GM12878 (cell line): ENCODE measurements around the gene PIGX. TPM values are rescaled to one million over a fixed set of nuclear protein-coding genes. Genes with fewer than 3 reads are reported as not detected.
A peak's percentile ranks its signal among the peaks of the same experiment; 100 is the strongest.

Experiments
- ATAC-seq: fragments of 200-7000 bp; cut with Tn5 transposase; 3 replicates; pipeline ENCODE4 v1.9.1; 2020; ENCODE audit warnings: mild to moderate bottlenecking, moderate library complexity
- BruUV-seq: library from RNA; stranded (reverse); fragments of 400-500 nt; replicated peaks from 2 replicates; lab custom pipeline; 2021; lab: Mats Ljungman, UMichigan
- CTCF ChIA-PET: fragments of 300-600 bp; sonication (Branson Sonifier 250); formaldehyde crosslinking; extraction: SDS; loops from one replicate; lab custom pipeline; 2021; ENCODE audit warnings: inconsistent platforms; lab: Yijun Ruan, JAX
- POLR2A ChIA-PET: fragments of 350-600 bp; formaldehyde crosslinking; extraction: SDS; loops from one replicate; lab custom pipeline; 2021; ENCODE audit warnings: inconsistent platforms; lab: Charles Lee
- RAD21 ChIA-PET: fragments of 300-600 bp; sonication (Branson Sonifier 250); formaldehyde crosslinking; loops from one replicate; lab custom pipeline; 2023; ENCODE audit warnings: antibody characterized with exemption; ENCODE audit not compliant: unreplicated experiment; lab: Charles Lee
- SMC1A ChIA-PET: fragments of 300-600 bp; sonication (Branson Sonifier 250); formaldehyde crosslinking; loops from one replicate; lab custom pipeline; 2023; ENCODE audit not compliant: unreplicated experiment, uncharacterized antibody; lab: Charles Lee
- DNase-seq: peaks from one replicate; pipeline ENCODE4 v3.0.0-alpha.2; 2011; ENCODE audit warnings: low read depth, low spot score
- FAIRE-seq: peaks from 3 replicates; lab custom pipeline; 2011; peaks lifted over from hg19 to GRCh38; lab: Jason Lieb, UNC
- H2AFZ ChIP-seq: 2 replicates; pipeline ENCODE4 v1.6.0; 2011; ENCODE audit warnings: low read depth, low read length, control low read depth; ENCODE audit not compliant: control insufficient read depth
- H3K27ac ChIP-seq: 2 replicates; pipeline ENCODE4 v1.5.1; 2011; ENCODE audit warnings: control low read depth; ENCODE audit not compliant: control insufficient read depth, insufficient read depth
- H3K27me3 ChIP-seq, 2 experiments: replicated peaks in 1 of 2; 2 replicates each; pipeline versions ENCODE4 v1.6.0 to v1.6.1; 2011; ENCODE audit warnings: low read length in 1 of 2; ENCODE audit not compliant: control insufficient read depth in 2 of 2, insufficient read depth in 2 of 2
- H3K36me3 ChIP-seq, 2 experiments: 2 replicates each; pipeline ENCODE4 v1.5.1; 2011; ENCODE audit warnings: low read length in 1 of 2; ENCODE audit not compliant: control insufficient read depth in 2 of 2, insufficient read depth in 2 of 2
- H3K4me1 ChIP-seq: 2 replicates; pipeline ENCODE4 v1.6.1; 2011; ENCODE audit warnings: mild to moderate bottlenecking, low read length, moderate library complexity, mixed read lengths; ENCODE audit not compliant: control insufficient read depth, insufficient read depth
- H3K4me2 ChIP-seq: 2 replicates; pipeline ENCODE4 v1.6.0; 2011; ENCODE audit warnings: control low read depth; ENCODE audit not compliant: control insufficient read depth, insufficient read depth
- H3K4me3 ChIP-seq: fragments of 200-600 bp; sonication (generic); 2 replicates; pipeline ENCODE4 v1.5.1; 2016
- H3K79me2 ChIP-seq: 2 replicates; pipeline ENCODE4 v1.6.0; 2011; ENCODE audit warnings: low read length; ENCODE audit not compliant: control insufficient read depth, insufficient read depth
- H3K9ac ChIP-seq: 2 replicates; pipeline ENCODE4 v1.8.0; 2011; ENCODE audit warnings: low read length, control low read depth, mixed read lengths; ENCODE audit not compliant: control insufficient read depth, insufficient read depth
- H3K9me3 ChIP-seq: replicated peaks from 3 replicates; pipeline ENCODE4 v1.5.1; 2011; ENCODE audit warnings: mild to moderate bottlenecking, low read length; ENCODE audit not compliant: control insufficient read depth, insufficient read depth
- H4K20me1 ChIP-seq: 2 replicates; pipeline ENCODE4 v1.6.0; 2011; ENCODE audit not compliant: control insufficient read depth, insufficient read depth
- ASH2L ChIP-seq: fragments of 300-600, 200-600 bp; sonication (generic); IDR thresholded peaks from 2 replicates; pipeline ENCODE4 v1.6.1; 2017; ENCODE audit warnings: low read depth, mild to moderate bottlenecking, borderline replicate concordance
- EGR1 ChIP-seq, 2 experiments: IDR thresholded peaks; 1 replicate in 1 of 2; 2 replicates in 1 of 2; pipeline ENCODE4 v1.6.1; 2011 to 2012; ENCODE audit warnings: low read depth in 2 of 2, low read length in 2 of 2, borderline replicate concordance in 1 of 2, mild to moderate bottlenecking in 1 of 2, moderate library complexity in 1 of 2
- EP300 ChIP-seq, 2 experiments: fragments of 150-350 bp in 1 of 2; IDR thresholded peaks; 2 replicates each; pipeline ENCODE4 v1.6.1; 2011 to 2012; ENCODE audit warnings: low read depth in 2 of 2, low read length in 2 of 2, borderline replicate concordance in 1 of 2, improper control_type of control experiment in 1 of 2, inconsistent platforms in 1 of 2; ENCODE audit not compliant: control insufficient read depth in 1 of 2
- IKZF2 ChIP-seq, 2 experiments: fragments of 450-650 bp; IDR thresholded peaks; 2 replicates each; pipeline ENCODE4 v1.6.1; 2017; ENCODE audit warnings: mild to moderate bottlenecking in 2 of 2, moderate library complexity in 2 of 2
- MEF2A ChIP-seq: IDR thresholded peaks from 2 replicates; pipeline ENCODE4 v1.6.1; 2011; ENCODE audit warnings: low read depth, mild to moderate bottlenecking, low read length, moderate library complexity; ENCODE audit not compliant: insufficient read depth
- NR2C1 ChIP-seq: fragments of 450-650 bp; IDR thresholded peaks from 2 replicates; pipeline ENCODE4 v1.6.1; 2017; ENCODE audit warnings: antibody characterized with exemption, mild to moderate bottlenecking, moderate library complexity
- POLR2AphosphoS2 ChIP-seq: IDR thresholded peaks from 2 replicates; pipeline ENCODE4 v1.6.1; 2011; ENCODE audit warnings: low read depth, mild to moderate bottlenecking, low read length, improper control_type of control experiment, moderate library complexity
- YBX1 ChIP-seq: fragments of 450-650 bp; IDR thresholded peaks from 2 replicates; pipeline ENCODE4 v1.6.1; 2016; ENCODE audit warnings: antibody characterized with exemption
- ZNF384 ChIP-seq: IDR thresholded peaks from 2 replicates; pipeline ENCODE4 v1.6.1; 2012; ENCODE audit warnings: low read depth, mild to moderate bottlenecking, low read length, improper control_type of control experiment, borderline replicate concordance
- WGBS: methylation state at CpG from one replicate; pipeline ENCODE4 v1.1.6; 2016; ENCODE audit warnings: low lambda C conversion rate; ENCODE audit not compliant: insufficient replicate concordance, insufficient coverage; ENCODE audit errors: missing lambda C conversion rate; 5-methylcytosine and 5-hydroxymethylcytosine counted together
- in situ Hi-C: fragments of 300-500 bp; cut with MboI; formaldehyde crosslinking; loops from 9 replicates; pipeline ENCODE4 v1.14.3; 2018; ENCODE audit warnings: mixed read lengths
- intact Hi-C: fragments of 100-400 bp; cut with micrococcal nuclease; formaldehyde crosslinking; loops from one replicate; pipeline ENCODE4 v1.14.2; 2022; ENCODE audit not compliant: unreplicated experiment
- polyA plus RNA-seq, 11 experiments: library from polyadenylated mRNA; depleted of rRNA in 4 of 11; unstranded in 6 of 11; stranded (reverse) in 5 of 11; fragments of >200 nt; fragmentation: Nextera tagmentation in 4 of 11; fragmentation: Illumina TruSeq in 1 of 11; extraction: Ambion mirVana in 4 of 11; extraction: Trizol in 1 of 11; gene quantifications; 1 replicate in 1 of 11; 2 replicates in 10 of 11; pipeline versions ENCODE4 v1.2.1 to v1.2.3, GENCODE V29; 2011 to 2016; ENCODE audit warnings: inconsistent platforms in 2 of 11, missing spikeins in 2 of 11, low read depth in 1 of 11
- total RNA-seq, 4 experiments: library from RNA; depleted of rRNA in 3 of 4; stranded (reverse); fragments of >200 nt in 3 of 4; fragmentation: Illumina TruSeq in 1 of 4; extraction: Trizol in 1 of 4; gene quantifications; 2 replicates each; pipeline versions ENCODE4 v1.2.1 to v1.2.3, GENCODE V29; 2013 to 2021
- TF ChIP-seq, protein P1 (sequence below): fragments of 450-650 bp; IDR thresholded peaks from 2 replicates; pipeline ENCODE4 v1.6.1; 2016; ENCODE audit warnings: mild to moderate bottlenecking
- TF ChIP-seq, protein P2 (sequence below): fragments of 150-350 bp; IDR thresholded peaks from 2 replicates; pipeline ENCODE4 v1.6.1; 2014; ENCODE audit warnings: mild to moderate bottlenecking, low read depth, low read length

The PIGX gene
- total and polyA plus RNA-seq, 10 of the 15 experiments (the other 5 are each of a cell fraction or from before 2014, with no cell fraction given) = 3.8 to 40.0 (median 22.3) TPM

DNA sequence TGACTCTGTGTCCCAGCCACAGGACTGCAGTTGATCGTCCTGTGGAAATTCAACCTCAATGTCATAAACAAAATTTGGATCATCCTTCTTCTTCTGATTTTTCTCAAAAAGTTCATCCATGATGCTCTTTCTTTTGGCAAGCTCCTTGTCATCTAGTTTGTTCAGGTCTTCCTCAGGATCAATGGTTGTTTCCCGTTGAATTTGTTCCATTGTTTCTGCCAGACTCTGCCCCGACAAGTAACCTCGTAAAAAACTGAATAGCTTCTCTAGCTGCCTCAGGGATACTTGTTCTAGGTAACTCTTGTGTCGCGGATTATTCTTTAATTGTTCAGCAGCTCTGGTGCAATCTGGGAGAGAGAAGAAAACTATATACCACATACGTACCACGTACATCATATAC lies 4.6 kb upstream of the PIGX start:
- TF ChIP-seq, protein P1, sequence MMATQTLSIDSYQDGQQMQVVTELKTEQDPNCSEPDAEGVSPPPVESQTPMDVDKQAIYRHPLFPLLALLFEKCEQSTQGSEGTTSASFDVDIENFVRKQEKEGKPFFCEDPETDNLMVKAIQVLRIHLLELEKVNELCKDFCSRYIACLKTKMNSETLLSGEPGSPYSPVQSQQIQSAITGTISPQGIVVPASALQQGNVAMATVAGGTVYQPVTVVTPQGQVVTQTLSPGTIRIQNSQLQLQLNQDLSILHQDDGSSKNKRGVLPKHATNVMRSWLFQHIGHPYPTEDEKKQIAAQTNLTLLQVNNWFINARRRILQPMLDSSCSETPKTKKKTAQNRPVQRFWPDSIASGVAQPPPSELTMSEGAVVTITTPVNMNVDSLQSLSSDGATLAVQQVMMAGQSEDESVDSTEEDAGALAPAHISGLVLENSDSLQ = no peak
- no peak for TF ChIP-seq EP300 (IDR thresholded peaks at IDR 0.05; ENCODE audit: borderline replicate concordance in 1 of 2, control insufficient read depth in 1 of 2, low read depth in 2 of 2, low read length in 2 of 2)
- TF ChIP-seq, all 136 proteins: peak for 0
- intact Hi-C loops = no loop called here
- Histone ChIP-seq H3K9ac (no peak overlapping the region), H2AFZ (no peak overlapping the region), H3K4me2 (no peak overlapping the region), H3K79me2 (peaks cover 1% of the 10 kb centered on the region), H3K27me3 (no peaks in the 10 kb centered on the region), H3K9me3 (no peaks in the 10 kb centered on the region), H3K27ac (no peak overlapping the region), H4K20me1 (no peaks in the 10 kb centered on the region), H3K4me3 (no peak overlapping the region), H3K36me3 (no peaks in the 10 kb centered on the region; a peak in 1 of 4 replicates), H3K4me1 (no peaks in the 10 kb centered on the region)
- FAIRE-seq (peak; percentile 27), ATAC-seq (no peak), DNase-seq (no peak)
- no TSS peak for BruUV-seq
- ChIA-PET RAD21 (interaction anchor here (0.6 to 1.7 kb wide), 3 partner anchors 20 to 35 kb away, joined by 3 to 5 read pairs (median 4); no protein-coding TSS in a partner anchor), CTCF (interaction anchor here (0.9 to 1.5 kb wide), 5 partner anchors 12 to 634 kb away, joined by 3 to 5 read pairs (median 3); no protein-coding TSS in a partner anchor), POLR2A (interaction anchor here (0.8 kb wide), 1 partner anchor 8 kb away, joined by 4 read pairs; no protein-coding TSS in a partner anchor), SMC1A (interaction anchor here (0.7 to 1.9 kb wide), 4 partner anchors 10 to 841 kb away, joined by 3 to 5 read pairs (median 4); no protein-coding TSS in a partner anchor)
- in situ Hi-C loops = no loop called here
- 95% methylated on average over 8 of the region's 8 CpGs for WGBS

DNA sequence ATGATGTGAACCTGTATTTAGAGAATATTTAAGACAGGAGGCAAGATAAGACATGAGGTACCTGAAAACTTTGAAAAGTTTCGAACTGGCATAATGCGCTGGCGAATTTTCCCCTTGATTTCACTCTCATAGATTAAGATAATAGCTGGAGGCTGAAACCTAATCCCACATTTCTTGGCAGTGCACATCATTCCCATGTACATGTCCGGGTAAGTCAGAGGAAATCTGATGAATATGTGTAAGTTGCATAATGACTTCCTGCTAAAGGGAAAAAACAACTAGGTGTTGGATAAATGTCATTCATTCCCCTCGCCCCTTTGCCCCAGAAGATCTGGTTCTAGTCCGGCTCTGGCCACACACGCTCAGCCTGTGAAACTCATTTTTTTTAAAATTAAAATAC lies 3.7 kb upstream of the PIGX start:
- intact Hi-C loops (no loop called here), in situ Hi-C loops (no loop called here)
- DNase-seq = no peak
- H4K20me1 ChIP-seq = no peaks in the 10 kb centered on the region
- BruUV-seq = no TSS peak
- no peaks in the 10 kb centered on the region for H3K27me3 ChIP-seq
- ATAC-seq = no peak
- ChIA-PET CTCF (interaction anchor here (1.3 to 1.5 kb wide), 3 partner anchors 11 to 270 kb away, joined by 3 to 5 read pairs (median 3); no protein-coding TSS in a partner anchor), SMC1A (interaction anchor here (0.8 to 1.9 kb wide), 5 partner anchors 9 to 24 kb away, joined by 3 to 5 read pairs (median 3); no protein-coding TSS in a partner anchor), RAD21 (interaction anchor here (0.6 to 1.7 kb wide), 2 partner anchors 21 to 36 kb away, joined by 3 to 4 read pairs; no protein-coding TSS in a partner anchor), POLR2A (interaction anchor here (1.4 kb wide), 1 partner anchor 11 kb away, joined by 3 read pairs; no protein-coding TSS in a partner anchor)
- H3K27ac ChIP-seq = no peak overlapping the region
- H3K4me2 ChIP-seq = no peak overlapping the region
- H3K4me3 ChIP-seq = no peak overlapping the region
- FAIRE-seq = no peak
- no peak overlapping the region for H2AFZ ChIP-seq
- no peak overlapping the region for H3K9ac ChIP-seq
- H3K36me3 ChIP-seq = no peaks in the 10 kb centered on the region; a peak in 1 of 4 replicates
- no peaks in the 10 kb centered on the region for H3K4me1 ChIP-seq
- peaks cover 10% of the 10 kb centered on the region for H3K79me2 ChIP-seq
- 95% methylated on average over 7 of the region's 7 CpGs for WGBS
- no peaks in the 10 kb centered on the region for H3K9me3 ChIP-seq
- TF ChIP-seq EGR1 (IDR thresholded peaks at IDR 0.05; ENCODE audit: borderline replicate concordance in 1 of 2, low read depth in 2 of 2, low read length in 2 of 2) (no peak), NR2C1 (no peak), ASH2L (no peak), IKZF2 (IDR thresholded peaks at IDR 0.05) (no peak), ZNF384 (no peak), MEF2A (no peak), YBX1 (no peak), POLR2AphosphoS2 (no peak)
- TF ChIP-seq, protein P1 = no peak
- TF ChIP-seq, protein P2, sequence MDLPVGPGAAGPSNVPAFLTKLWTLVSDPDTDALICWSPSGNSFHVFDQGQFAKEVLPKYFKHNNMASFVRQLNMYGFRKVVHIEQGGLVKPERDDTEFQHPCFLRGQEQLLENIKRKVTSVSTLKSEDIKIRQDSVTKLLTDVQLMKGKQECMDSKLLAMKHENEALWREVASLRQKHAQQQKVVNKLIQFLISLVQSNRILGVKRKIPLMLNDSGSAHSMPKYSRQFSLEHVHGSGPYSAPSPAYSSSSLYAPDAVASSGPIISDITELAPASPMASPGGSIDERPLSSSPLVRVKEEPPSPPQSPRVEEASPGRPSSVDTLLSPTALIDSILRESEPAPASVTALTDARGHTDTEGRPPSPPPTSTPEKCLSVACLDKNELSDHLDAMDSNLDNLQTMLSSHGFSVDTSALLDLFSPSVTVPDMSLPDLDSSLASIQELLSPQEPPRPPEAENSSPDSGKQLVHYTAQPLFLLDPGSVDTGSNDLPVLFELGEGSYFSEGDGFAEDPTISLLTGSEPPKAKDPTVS = no peak
